T-helper 1 cell (primary cell): ENCODE measurements around the gene ACE.
A peak's percentile ranks its signal among the peaks of the same experiment; 100 is the strongest.

Source experiments
- DNase-seq, 5 donors: peaks; one replicate each; pipeline ENCODE4 v3.0.0-alpha.2; 2012 to 2020

ACE gene

GRCh38 chr17:63475491-63476412, 1.1 kb upstream of the ACE start:
- DNase-seq = no peak

- peak in 1 of 5 donors; percentile 15 for DNase-seq
Measured at GRCh38 chr17:63476459-63476853, 405 bp upstream of the ACE start.

DNA sequence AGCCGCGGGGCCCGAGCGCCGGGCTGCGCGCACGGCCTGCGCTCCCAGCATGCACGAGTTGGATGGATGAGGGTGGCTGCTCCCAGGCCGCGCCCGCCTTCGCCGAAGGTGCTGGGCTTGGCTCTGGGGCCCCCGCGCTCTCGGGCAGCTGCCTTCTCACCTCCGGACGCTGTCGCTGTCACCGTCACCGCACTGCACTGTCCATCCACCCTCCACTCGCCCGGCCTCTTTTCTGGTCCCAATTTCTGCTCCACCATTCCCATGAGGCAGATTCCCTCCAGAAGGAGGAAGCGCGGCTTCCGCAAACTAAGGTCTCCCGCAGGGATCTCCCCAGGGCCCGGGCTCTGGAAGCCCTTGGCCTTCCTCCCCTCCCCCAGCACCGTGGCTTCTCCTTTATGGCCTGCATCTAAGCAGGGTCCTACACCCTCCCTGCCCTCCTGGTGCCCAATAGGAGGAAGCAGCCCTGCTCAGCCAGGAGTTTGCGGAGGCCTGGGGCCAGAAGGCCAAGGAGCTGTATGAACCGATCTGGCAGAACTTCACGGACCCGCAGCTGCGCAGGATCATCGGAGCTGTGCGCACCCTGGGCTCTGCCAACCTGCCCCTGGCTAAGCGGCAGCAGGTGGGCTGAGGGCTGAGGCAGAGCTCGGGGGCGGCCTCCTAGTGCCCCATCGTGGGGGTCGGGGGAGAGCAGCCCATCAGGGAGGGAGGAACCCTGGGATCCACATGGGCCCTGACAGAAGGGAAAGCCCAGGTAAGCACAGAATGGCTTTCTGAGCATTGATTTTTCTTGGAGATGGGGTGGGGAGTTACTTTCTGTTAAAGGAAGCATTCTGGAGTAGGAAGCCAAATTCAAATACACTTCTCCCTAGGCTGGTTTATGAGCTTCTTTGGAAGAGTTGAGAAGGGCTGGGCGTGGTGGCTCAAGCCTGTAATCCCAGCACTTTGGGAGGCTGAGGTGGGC, 899 bp downstream of the ACE start:
- no peak for DNase-seq

GRCh38 chr17:63478814-63479494, 2.1 kb downstream of the ACE start:
- DNase-seq = peak; percentile 53 to 77 (median 69)

DNA sequence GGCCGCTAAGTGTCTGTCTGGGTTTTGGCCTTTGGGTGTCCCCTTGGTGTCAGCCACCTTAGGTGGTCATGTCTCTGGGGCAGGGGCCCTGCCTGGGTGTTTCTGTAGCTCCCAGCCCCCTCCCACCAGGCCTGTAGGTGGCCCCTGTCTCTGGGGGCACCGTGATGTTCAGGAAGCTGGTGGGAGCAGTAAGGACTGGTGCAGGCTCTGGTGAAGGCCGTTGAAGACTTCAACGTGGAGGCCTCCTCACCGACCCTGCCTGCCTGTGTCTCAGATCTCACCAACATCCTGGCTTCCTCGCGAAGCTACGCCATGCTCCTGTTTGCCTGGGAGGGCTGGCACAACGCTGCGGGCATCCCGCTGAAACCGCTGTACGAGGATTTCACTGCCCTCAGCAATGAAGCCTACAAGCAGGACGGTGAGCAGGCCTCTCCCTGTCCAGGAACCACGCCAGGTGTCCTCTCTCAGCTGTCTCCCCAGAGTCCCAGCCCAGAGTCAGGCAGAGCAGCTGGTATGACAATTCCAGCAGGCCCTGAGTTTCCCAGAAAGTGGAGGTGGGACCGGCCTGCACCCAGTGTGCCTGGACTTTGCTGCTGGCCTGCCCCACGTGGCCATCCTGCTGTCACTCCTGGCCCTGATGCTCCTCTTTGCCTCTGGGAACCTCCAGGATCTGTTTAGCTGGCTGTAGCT, 2.8 kb downstream of the ACE start:
- no peak for DNase-seq

DNA sequence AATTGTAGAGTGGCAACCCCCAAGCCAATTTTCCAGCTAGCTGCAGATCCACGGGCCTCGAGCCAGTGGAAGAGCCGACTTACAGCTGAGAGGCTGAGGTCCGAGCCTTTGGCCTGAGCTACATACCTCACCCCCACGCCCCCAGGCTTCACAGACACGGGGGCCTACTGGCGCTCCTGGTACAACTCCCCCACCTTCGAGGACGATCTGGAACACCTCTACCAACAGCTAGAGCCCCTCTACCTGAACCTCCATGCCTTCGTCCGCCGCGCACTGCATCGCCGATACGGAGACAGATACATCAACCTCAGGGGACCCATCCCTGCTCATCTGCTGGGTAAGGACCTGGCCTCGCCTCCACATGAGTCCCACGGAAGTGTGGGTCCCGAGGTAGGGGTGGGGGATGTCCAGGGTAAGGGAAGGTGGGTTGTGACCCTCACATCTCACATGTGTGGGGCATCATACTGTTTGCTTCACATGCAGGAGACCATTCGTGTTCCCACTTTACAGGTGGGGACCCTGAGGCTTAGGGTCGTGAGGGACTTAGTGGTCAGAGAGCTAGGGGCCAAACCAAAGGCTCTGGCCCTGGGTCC, 3.4 kb downstream of the ACE start:
- DNase-seq = no peak

DNA sequence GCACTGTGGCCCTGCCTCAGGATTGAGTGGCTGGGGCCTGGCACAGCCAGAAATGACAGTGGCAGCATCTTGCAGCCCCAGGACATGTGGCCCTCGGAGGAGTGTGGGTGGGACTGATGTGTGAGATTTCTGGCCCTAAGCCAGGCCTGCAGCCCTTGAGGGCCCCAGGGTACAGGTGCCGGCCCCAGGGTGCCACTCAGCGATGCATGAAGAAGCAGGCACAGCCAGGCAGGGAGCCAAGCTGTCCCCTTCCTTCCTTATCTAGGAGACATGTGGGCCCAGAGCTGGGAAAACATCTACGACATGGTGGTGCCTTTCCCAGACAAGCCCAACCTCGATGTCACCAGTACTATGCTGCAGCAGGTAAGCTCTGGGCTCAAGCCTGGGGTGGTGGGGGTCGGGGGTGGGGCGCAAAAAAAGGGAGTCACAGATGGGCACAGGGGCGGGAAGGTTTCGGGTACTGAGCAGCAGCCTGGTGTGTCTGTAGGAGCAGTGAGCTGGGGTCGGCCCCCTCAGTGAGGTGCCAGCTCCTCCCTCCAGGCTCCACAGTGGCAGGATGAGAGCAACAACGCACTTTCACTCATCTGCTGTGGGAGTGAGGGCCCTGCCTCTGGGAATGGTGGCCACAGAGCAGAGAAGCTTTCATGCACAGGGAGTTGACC, 4.1 kb downstream of the ACE start:
- no peak for DNase-seq

- DNase-seq = no peak
Measured at GRCh38 chr17:63481488-63481870, 4.6 kb downstream of the ACE start.

DNA sequence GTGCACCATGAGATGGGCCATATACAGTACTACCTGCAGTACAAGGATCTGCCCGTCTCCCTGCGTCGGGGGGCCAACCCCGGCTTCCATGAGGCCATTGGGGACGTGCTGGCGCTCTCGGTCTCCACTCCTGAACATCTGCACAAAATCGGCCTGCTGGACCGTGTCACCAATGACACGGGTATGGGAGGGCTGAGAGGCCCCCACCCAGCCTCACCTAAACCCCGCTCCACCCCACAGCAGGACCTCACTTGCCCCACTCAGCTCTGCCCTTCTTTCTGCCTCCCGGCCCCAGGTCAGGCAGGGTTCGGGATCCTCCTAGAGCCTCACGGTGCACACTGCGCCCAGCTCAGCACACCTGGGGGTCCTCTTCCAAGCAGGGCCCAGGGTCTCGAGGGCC, 5.6 kb downstream of the ACE start:
- no peak for DNase-seq

DNA sequence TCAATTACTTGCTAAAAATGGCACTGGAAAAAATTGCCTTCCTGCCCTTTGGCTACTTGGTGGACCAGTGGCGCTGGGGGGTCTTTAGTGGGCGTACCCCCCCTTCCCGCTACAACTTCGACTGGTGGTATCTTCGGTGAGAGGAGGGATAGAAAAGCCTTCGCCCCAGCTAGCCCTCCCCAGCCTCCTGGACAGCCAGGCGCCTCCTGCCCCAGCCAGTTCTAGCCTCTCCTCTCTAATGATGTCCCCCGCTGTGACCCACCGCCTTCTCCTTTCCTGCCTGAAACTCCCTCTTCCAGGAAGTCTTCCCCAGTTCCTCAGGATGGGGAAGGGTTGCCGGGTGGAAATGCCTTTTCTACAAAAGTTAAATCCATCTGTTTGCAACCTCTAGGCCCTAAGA, 6.2 kb downstream of the ACE start:
- DNase-seq = no peak

- DNase-seq = no peak
Measured at GRCh38 chr17:63483655-63484575, 7.1 kb downstream of the ACE start.

DNA sequence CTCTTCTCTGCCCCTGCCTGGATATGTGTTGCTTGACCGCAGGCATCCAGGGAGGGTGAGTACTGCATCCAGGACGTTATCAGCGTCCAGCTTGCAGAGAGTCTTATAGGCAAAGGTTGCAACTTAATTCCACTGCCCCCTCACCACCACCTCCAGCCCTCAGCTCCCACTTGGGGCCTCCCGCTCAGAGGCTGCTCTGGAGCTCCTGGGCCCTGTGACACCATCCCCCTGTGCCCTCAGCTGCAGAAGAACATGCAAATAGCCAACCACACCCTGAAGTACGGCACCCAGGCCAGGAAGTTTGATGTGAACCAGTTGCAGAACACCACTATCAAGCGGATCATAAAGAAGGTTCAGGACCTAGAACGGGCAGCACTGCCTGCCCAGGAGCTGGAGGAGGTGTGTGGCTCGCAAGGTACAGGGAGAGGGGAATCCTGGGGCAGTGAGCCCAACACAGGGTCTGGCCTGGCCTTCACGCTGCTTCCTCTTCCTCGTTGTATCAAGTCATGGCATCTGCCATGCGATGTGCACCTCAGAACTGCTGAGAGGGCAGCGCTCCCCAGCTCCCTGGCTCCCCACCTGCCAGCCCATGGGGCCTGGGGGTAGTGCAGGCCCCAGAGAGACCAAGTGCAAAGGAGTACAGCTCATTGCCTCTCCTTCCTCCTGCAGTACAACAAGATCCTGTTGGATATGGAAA, 9.6 kb downstream of the ACE start:
- no peak for DNase-seq

- no peak for DNase-seq
Measured at GRCh38 chr17:63487014-63487339, 10.1 kb downstream of the ACE start.

DNA sequence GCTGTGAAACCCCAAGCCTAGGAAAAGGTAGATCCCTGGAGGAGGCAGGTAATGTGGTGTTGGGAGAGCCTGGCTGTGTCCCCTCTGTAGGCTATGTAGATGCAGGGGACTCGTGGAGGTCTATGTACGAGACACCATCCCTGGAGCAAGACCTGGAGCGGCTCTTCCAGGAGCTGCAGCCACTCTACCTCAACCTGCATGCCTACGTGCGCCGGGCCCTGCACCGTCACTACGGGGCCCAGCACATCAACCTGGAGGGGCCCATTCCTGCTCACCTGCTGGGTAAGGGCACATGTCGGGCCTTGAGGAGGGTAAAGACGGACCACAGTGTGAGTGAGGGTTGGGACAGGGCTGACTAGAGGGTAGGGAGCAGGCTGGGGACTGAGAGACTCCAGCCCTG, 12.0 kb downstream of the ACE start:
- no peak for DNase-seq

DNA sequence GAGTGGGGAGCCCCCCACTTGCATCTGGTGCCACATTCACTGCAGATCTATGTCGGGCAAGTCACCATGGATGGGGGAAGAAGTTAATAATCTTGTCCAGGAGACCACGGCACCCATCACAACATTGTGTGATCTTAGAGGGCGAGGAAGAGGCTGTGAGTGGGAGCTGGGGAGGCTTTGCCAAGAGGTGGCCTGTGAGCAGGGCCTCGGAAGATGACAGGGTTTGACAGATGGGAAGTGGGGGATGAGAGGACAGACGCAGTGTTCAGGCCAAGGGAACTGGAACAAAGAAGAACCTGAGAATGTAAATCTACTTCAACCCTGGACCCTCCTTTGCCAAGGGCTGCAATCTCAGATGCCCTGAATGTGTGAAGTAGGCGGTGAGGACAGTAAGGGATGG, 12.4 kb downstream of the ACE start:
- DNase-seq = no peak

DNA sequence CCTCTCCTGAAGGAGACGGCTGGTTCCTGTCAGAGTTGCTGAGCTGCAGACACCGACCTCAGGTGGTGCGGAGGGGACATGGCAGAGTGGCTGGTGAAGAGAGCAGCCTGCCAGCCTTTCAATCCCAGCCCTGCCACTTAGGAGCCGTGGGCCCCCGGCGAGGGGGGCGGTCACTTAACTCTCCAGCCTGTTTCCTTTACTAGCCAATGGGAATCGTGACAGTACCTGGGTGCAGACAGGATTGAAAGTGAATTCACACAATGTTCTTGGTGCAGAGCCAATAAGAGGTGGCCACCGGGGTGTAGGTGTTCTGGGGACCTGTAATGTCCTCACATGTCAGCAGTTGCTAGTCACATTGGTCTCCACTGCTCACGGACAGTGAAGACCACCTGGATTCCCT, 13.5 kb downstream of the ACE start:
- no peak for DNase-seq

GRCh38 chr17:63490858-63491400, 14.1 kb downstream of the ACE start:
- no peak for DNase-seq

DNA sequence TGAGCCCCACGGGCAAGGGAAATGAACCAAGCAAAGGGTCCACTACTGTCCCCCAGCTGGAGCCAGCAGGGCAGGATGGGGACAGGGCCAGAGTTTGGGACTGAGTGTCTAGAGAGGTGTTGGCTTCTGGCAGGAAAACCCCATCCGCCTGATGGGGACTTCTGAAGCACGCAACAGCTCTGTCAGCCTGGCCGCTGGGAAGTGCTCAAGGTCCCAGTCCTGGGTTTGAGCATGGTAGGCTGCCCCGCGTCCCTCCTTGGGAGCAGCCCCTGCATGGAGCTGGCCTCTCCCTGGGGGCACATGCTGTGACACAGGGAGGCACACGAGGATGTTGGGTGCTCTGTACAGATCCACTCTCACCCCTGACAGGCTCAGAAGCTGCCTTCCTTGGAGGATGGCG, 14.6 kb downstream of the ACE start:
- no peak for DNase-seq

GRCh38 chr17:63491977-63492618, 15.2 kb downstream of the ACE start:
- no peak for DNase-seq
